Left kidney (tissue), 2 donors: ENCODE measurements around the gene ATP5ME. TPM values are rescaled to one million over a fixed set of nuclear protein-coding genes. Genes with fewer than 3 reads are reported as not detected.

Source experiments
- DNase-seq: peaks from one replicate; pipeline ENCODE4 v3.0.0-alpha.2; 2013
- polyA plus RNA-seq: library from polyadenylated mRNA; unstranded; fragments of 120-200 nt; gene quantifications from one replicate; pipeline ENCODE4 v1.2.1, GENCODE V29; 2013; ENCODE audit not compliant: insufficient read length

ATP5ME gene
- polyA plus RNA-seq, 1 donor, result 212 TPM

DNA sequence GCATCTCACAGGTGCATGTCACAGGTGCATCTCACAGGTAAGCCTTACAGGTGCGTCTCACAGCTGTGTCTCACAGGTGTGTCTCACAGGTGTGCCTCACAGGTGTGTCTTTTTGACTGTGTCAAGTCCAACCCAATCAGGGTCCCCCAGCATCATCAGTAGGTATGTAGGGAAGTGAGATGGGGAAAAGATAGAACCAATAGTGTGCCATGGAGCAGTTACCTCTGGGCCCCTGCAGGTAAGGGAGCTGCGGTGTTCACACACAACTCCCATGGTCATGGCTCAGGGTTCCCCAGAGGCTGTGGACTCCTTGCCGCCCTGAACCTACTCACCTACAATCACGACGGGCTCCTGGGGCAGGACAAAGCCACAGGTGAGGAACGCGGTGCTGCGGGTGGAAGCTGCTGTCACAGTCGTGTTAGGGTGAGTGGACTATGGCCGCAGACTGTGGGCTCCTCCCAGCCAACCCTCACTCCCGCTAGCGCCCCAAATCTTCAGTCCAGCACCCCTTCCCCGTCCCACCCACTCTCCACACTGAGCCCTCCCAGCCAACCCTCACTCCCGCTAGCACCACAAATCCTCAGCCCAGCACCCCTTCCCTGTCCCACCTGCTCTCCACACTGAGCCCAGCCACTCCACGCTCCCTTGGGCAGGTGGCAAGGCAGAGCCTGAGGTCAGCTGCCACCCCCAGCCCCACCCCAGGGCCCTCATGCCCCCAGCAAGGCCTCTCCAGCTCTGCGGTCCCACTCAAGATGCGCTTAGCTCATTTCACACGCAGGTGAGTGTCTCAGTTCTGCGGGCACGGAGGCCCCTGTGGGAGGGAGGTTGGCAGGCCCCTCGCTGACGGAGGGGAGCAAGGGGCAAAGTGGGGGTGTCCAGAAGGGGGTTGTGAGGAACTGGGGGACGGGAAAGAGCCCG, 50.8 kb downstream of the ATP5ME start:
- DNase-seq, result no peak

Other genes with a start within 250 kb of the ATP5ME start
- 56.9 TPM for gene ZNF721, start 175.1 kb downstream of the ATP5ME start, polyA plus RNA-seq
- 83.3 TPM for gene PIGG, start 175.1 kb downstream of the ATP5ME start, polyA plus RNA-seq
- not detected for gene TMEM271, start 98.0 kb downstream of the ATP5ME start, polyA plus RNA-seq
- gene PDE6B, start 48.7 kb downstream of the ATP5ME start, polyA plus RNA-seq, result 41.4 TPM
- 19.0 TPM for gene MYL5, start 266 bp upstream of the ATP5ME start, polyA plus RNA-seq
- 3.7 TPM for gene SLC49A3, start 14.9 kb upstream of the ATP5ME start, polyA plus RNA-seq
- 106 TPM for gene PCGF3, start 31.6 kb upstream of the ATP5ME start, polyA plus RNA-seq
- gene CPLX1, start 151.9 kb upstream of the ATP5ME start, polyA plus RNA-seq, result 1.7 TPM